NCI-H2196 (cell line): ENCODE results near the gene INTS6.
"Not testable (repeated sequence)": the region's sequence is repeated elsewhere in the genome, so short reads cannot be mapped to it uniquely, and the experiment has no call there.

ENCODE experiments used
- DNase-seq: peaks from one replicate; lab custom pipeline; 2025; ENCODE audit not compliant: unreplicated experiment; lab: John Stamatoyannopoulos, UW

The INTS6 gene

GRCh38 chr13:51415339-51415738, 37.5 kb downstream of the INTS6 start:
- DNase-seq, result not testable (repeated sequence)

GRCh38 chr13:51412431-51412830, 40.4 kb downstream of the INTS6 start:
- no peak for DNase-seq

GRCh38 chr13:51405176-51405575, 47.7 kb downstream of the INTS6 start:
- no peak for DNase-seq

GRCh38 chr13:51397262-51397941, 55.4 kb downstream of the INTS6 start:
- no peak for DNase-seq

- no peak for DNase-seq
Observed at GRCh38 chr13:51396352-51396751, 56.5 kb downstream of the INTS6 start.

GRCh38 chr13:51394724-51395123, 58.1 kb downstream of the INTS6 start:
- DNase-seq, result no peak

- no peak for DNase-seq
Observed at GRCh38 chr13:51385114-51385513, 67.7 kb downstream of the INTS6 start.

DNA sequence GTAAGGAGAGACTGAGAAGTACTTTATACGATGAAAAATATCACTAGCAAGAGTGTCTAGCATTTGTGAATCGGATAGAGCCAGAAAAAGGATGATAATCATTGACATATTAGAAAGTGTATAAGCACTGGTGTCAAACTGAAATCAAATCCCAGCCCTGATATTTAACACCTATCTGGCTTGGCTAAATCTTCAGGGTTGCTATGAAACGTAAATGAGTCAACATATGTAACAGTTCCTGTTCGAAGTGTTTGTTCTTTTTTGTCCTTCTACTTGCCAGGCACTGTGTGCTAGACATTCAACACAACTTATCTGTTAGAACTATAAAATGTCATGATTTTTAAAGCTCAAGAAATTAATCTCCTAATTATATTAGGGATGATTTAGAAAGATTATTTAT, 72.6 kb downstream of the INTS6 start:
- DNase-seq, result no peak

GRCh38 chr13:51373451-51373850, 79.4 kb downstream of the INTS6 start:
- DNase-seq, result no peak

- no peak for DNase-seq
Observed at GRCh38 chr13:51371768-51372399, 81.0 kb downstream of the INTS6 start.

DNA sequence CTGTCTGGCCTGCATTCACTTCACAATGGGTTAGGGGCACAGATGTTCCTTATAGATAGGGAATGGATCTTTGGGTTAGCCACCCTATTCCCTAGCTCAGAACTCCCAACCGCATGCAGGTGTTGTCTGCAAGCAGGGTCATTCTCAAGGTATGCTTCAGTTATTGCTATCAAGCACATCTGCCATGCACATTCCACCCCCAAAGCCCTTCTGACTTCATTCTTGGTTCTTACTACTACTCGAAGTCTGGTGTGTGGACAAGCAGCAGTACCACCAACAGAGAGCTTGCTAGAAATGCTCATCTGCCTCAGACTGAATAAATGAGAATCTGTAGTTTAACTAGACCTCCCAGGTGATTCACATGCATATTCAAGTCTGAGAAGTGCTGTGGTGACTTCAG, 82.0 kb downstream of the INTS6 start:
- DNase-seq, result no peak

- no peak for DNase-seq
Observed at GRCh38 chr13:51370116-51370515, 82.7 kb downstream of the INTS6 start.

GRCh38 chr13:51364404-51365008, 88.3 kb downstream of the INTS6 start:
- DNase-seq, result no peak

DNA sequence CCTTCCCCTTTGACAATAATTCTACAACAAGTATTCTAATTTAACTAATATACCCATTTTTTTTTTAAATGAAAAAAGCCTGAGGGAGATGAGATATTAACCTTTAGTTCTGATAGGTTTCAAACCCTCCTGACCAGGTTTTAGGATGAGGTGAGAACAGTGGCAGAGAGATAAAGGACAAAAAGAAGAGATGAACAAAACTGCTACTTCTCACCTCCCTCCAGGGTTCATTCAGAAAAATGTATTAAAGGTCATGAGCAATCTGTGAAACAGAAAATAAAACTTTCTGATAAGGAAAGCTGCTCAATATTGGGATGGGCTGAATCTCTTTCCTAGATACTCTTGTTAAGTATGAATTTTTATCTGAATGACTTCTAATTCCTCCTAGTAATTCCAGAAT, 89.2 kb downstream of the INTS6 start:
- DNase-seq, result no peak

- no peak for DNase-seq
Observed at GRCh38 chr13:51361106-51361505, 91.7 kb downstream of the INTS6 start.

DNA sequence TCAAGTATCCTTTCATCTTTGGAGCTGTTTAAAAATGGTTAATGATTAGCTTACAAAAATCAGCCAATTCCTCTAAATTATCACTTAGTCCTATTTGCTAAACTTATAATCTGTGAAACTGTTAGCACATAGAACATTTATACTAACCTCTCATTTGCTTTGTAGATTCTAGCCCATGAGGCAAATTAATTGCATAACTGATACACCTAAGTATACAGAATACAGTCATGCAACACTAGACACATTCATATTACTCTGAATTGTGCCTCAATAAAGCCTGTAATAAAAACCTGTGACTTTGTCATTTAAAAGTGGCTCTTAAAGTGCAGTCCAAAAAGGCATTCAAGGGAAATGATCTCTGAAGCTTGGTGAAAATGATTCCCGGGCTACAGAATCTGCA, 92.3 kb downstream of the INTS6 start:
- DNase-seq, result no peak

DNA sequence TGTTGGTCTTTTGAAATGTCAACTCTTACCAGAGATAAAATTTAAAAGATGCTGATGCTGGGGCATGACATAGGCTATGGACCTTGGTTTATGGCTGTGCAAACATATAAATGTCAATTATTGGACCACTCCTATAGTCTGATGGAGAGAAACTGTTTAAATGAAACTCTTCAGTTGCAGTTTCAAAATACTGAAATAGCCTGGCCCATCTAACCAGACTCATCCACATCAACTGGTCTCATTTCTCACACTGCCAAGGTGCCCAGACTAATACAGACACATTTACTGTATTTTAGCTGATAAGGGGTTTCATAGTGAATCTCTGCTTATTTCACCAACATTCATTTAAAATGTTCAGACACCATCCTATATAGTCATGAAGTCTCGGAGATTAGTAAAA, 93.5 kb downstream of the INTS6 start:
- DNase-seq, result no peak

- DNase-seq, result no peak
Observed at GRCh38 chr13:51357928-51358595, 94.8 kb downstream of the INTS6 start.

GRCh38 chr13:51355217-51355616, 97.6 kb downstream of the INTS6 start:
- DNase-seq, result no peak

GRCh38 chr13:51349016-51349415, 103.8 kb downstream of the INTS6 start:
- no peak for DNase-seq

- no peak for DNase-seq
Observed at GRCh38 chr13:51348069-51348967, 104.5 kb downstream of the INTS6 start.
